ENCODE measurements around the gene RCAN3. TPM values are rescaled to one million over a fixed set of nuclear protein-coding genes. Genes with fewer than 3 reads are reported as not detected.
A peak's percentile ranks its signal among the peaks of the same experiment; 100 is the strongest.
"Not testable (repeated sequence)": the region's sequence is repeated elsewhere in the genome, so short reads cannot be mapped to it uniquely, and the experiment has no call there.

The RCAN3 gene
- polyA plus RNA-seq, 2 donors = 9.5 to 10.0 TPM

GRCh38 chr1:24525606-24526005 is 23.0 kb downstream of the RCAN3 start:
- H3K4me1 ChIP-seq (ENCODE audit: control insufficient read depth in 2 of 2, insufficient read depth in 2 of 2, low read length in 1 of 2) = no peaks in the 10 kb centered on the region
- no peak overlapping the region for H3K4me3 ChIP-seq (ENCODE audit: low read depth in 1 of 2, low read length in 2 of 2)
- peaks cover 0 to 2% of the 10 kb centered on the region in 2 donors for H3K36me3 ChIP-seq (ENCODE audit: control insufficient read depth in 2 of 2, insufficient read depth in 2 of 2, low read length in 1 of 2)
- no peak overlapping the region for H3K27ac ChIP-seq (ENCODE audit: low read depth in 2 of 2, low read length in 1 of 2)
- H3K27me3 ChIP-seq (ENCODE audit: control insufficient read depth in 1 of 2, insufficient read depth in 2 of 2, low read length in 2 of 2) = no peaks in the 10 kb centered on the region
- H3K9me3 ChIP-seq (ENCODE audit: control insufficient read depth in 2 of 2, insufficient read depth in 1 of 2, low read depth in 1 of 2, low read length in 1 of 2) = no peaks in the 10 kb centered on the region
- WGBS, 2 donors = 88 to 92% methylated on average over 6 of the region's 6 CpGs

- Histone ChIP-seq H3K4me3 (ENCODE audit: low read depth in 1 of 2, low read length in 2 of 2) (no peak overlapping the region), H3K27me3 (ENCODE audit: control insufficient read depth in 1 of 2, insufficient read depth in 2 of 2, low read length in 2 of 2) (no peaks in the 10 kb centered on the region), H3K4me1 (ENCODE audit: control insufficient read depth in 2 of 2, insufficient read depth in 2 of 2, low read length in 1 of 2) (no peaks in the 10 kb centered on the region), H3K27ac (ENCODE audit: low read depth in 2 of 2, low read length in 1 of 2) (no peak overlapping the region), H3K9me3 (ENCODE audit: control insufficient read depth in 2 of 2, insufficient read depth in 1 of 2, low read depth in 1 of 2, low read length in 1 of 2) (no peaks in the 10 kb centered on the region), H3K36me3 (ENCODE audit: control insufficient read depth in 2 of 2, insufficient read depth in 2 of 2, low read length in 1 of 2) (peaks cover 0 to 2% of the 10 kb centered on the region in 2 donors)
- 84 to 87% methylated on average over 7 of the region's 7 CpGs for WGBS, 2 donors
These were observed 23.4 kb downstream of the RCAN3 start for GRCh38 chr1:24526045-24526444.

- H3K9me3 ChIP-seq (ENCODE audit: control insufficient read depth in 2 of 2, insufficient read depth in 1 of 2, low read depth in 1 of 2, low read length in 1 of 2) = no peaks in the 10 kb centered on the region
- H3K27me3 ChIP-seq (ENCODE audit: control insufficient read depth in 1 of 2, insufficient read depth in 2 of 2, low read length in 2 of 2) = no peaks in the 10 kb centered on the region
- no peak overlapping the region for H3K4me3 ChIP-seq (ENCODE audit: low read depth in 1 of 2, low read length in 2 of 2)
- H3K27ac ChIP-seq (ENCODE audit: low read depth in 2 of 2, low read length in 1 of 2) = no peak overlapping the region
- peaks cover 0 to 2% of the 10 kb centered on the region in 2 donors for H3K36me3 ChIP-seq (ENCODE audit: control insufficient read depth in 2 of 2, insufficient read depth in 2 of 2, low read length in 1 of 2)
- no peaks in the 10 kb centered on the region for H3K4me1 ChIP-seq (ENCODE audit: control insufficient read depth in 2 of 2, insufficient read depth in 2 of 2, low read length in 1 of 2)
- WGBS, 2 donors = 83 to 87% methylated on average over 8 of the region's 8 CpGs
These were observed 24.4 kb downstream of the RCAN3 start for GRCh38 chr1:24526940-24527542.

GRCh38 chr1:24528744-24529143 is 26.1 kb downstream of the RCAN3 start:
- WGBS, 2 donors = 95% methylated on average over 2 of the region's 2 CpGs
- H3K4me3 ChIP-seq (ENCODE audit: low read depth in 1 of 2, low read length in 2 of 2) = no peak overlapping the region
- no peaks in the 10 kb centered on the region for H3K4me1 ChIP-seq (ENCODE audit: control insufficient read depth in 2 of 2, insufficient read depth in 2 of 2, low read length in 1 of 2)
- no peaks in the 10 kb centered on the region for H3K9me3 ChIP-seq (ENCODE audit: control insufficient read depth in 2 of 2, insufficient read depth in 1 of 2, low read depth in 1 of 2, low read length in 1 of 2)
- H3K36me3 ChIP-seq (ENCODE audit: control insufficient read depth in 2 of 2, insufficient read depth in 2 of 2, low read length in 1 of 2) = peaks cover 0 to 2% of the 10 kb centered on the region in 2 donors
- H3K27ac ChIP-seq (ENCODE audit: low read depth in 2 of 2, low read length in 1 of 2) = no peak overlapping the region
- no peaks in the 10 kb centered on the region for H3K27me3 ChIP-seq (ENCODE audit: control insufficient read depth in 1 of 2, insufficient read depth in 2 of 2, low read length in 2 of 2)

GRCh38 chr1:24529292-24529691 is 26.7 kb downstream of the RCAN3 start:
- not testable (repeated sequence) for H3K9me3 ChIP-seq (ENCODE audit: control insufficient read depth in 2 of 2, insufficient read depth in 1 of 2, low read depth in 1 of 2, low read length in 1 of 2); H3K27me3 ChIP-seq (ENCODE audit: control insufficient read depth in 1 of 2, insufficient read depth in 2 of 2, low read length in 2 of 2); H3K36me3 ChIP-seq (ENCODE audit: control insufficient read depth in 2 of 2, insufficient read depth in 2 of 2, low read length in 1 of 2); H3K4me1 ChIP-seq (ENCODE audit: control insufficient read depth in 2 of 2, insufficient read depth in 2 of 2, low read length in 1 of 2); H3K4me3 ChIP-seq (ENCODE audit: low read depth in 1 of 2, low read length in 2 of 2); H3K27ac ChIP-seq (ENCODE audit: low read depth in 2 of 2, low read length in 1 of 2)
- WGBS, 2 donors = 95 to 98% methylated on average over 6 to 7 of the region's 7 CpGs

GRCh38 chr1:24535021-24535424 is 32.4 kb downstream of the RCAN3 start:
- 68 to 80% methylated on average over 21 of the region's 21 CpGs for WGBS, 2 donors

GRCh38 chr1:24535778-24536177 is 33.1 kb downstream of the RCAN3 start:
- Histone ChIP-seq H3K9me3 (ENCODE audit: control insufficient read depth in 2 of 2, insufficient read depth in 1 of 2, low read depth in 1 of 2, low read length in 1 of 2) (no peaks in the 10 kb centered on the region), H3K4me3 (ENCODE audit: low read depth in 1 of 2, low read length in 2 of 2) (no peak overlapping the region), H3K36me3 (ENCODE audit: control insufficient read depth in 2 of 2, insufficient read depth in 2 of 2, low read length in 1 of 2) (peaks cover 2 to 8% of the 10 kb centered on the region in 2 donors), H3K4me1 (ENCODE audit: control insufficient read depth in 2 of 2, insufficient read depth in 2 of 2, low read length in 1 of 2) (no peaks in the 10 kb centered on the region), H3K27ac (ENCODE audit: low read depth in 2 of 2, low read length in 1 of 2) (peak overlapping the region in 1 of 2 donors; percentile 1), H3K27me3 (ENCODE audit: control insufficient read depth in 1 of 2, insufficient read depth in 2 of 2, low read length in 2 of 2) (no peaks in the 10 kb centered on the region)
- WGBS, 2 donors = 85 to 89% methylated on average over 8 of the region's 8 CpGs

More at GRCh38 chr1:24535021-24535424, 32.4 kb downstream of the RCAN3 start:
- H3K4me3 ChIP-seq (ENCODE audit: low read depth in 1 of 2, low read length in 2 of 2) = peak overlapping the region in 1 of 2 donors; percentile 14
- H3K9me3 ChIP-seq (ENCODE audit: control insufficient read depth in 2 of 2, insufficient read depth in 1 of 2, low read depth in 1 of 2, low read length in 1 of 2) = no peaks in the 10 kb centered on the region
- H3K27ac ChIP-seq (ENCODE audit: low read depth in 2 of 2, low read length in 1 of 2) = peak overlapping the region; percentile 51 to 70
- H3K36me3 ChIP-seq (ENCODE audit: control insufficient read depth in 2 of 2, insufficient read depth in 2 of 2, low read length in 1 of 2) = peaks cover 2 to 8% of the 10 kb centered on the region in 2 donors
- H3K27me3 ChIP-seq (ENCODE audit: control insufficient read depth in 1 of 2, insufficient read depth in 2 of 2, low read length in 2 of 2) = no peaks in the 10 kb centered on the region
- no peaks in the 10 kb centered on the region for H3K4me1 ChIP-seq (ENCODE audit: control insufficient read depth in 2 of 2, insufficient read depth in 2 of 2, low read length in 1 of 2)

GRCh38 chr1:24536391-24536840 is 33.8 kb downstream of the RCAN3 start:
- Histone ChIP-seq H3K27me3 (ENCODE audit: control insufficient read depth in 1 of 2, insufficient read depth in 2 of 2, low read length in 2 of 2) (no peaks in the 10 kb centered on the region), H3K4me3 (ENCODE audit: low read depth in 1 of 2, low read length in 2 of 2) (no peak overlapping the region), H3K4me1 (ENCODE audit: control insufficient read depth in 2 of 2, insufficient read depth in 2 of 2, low read length in 1 of 2) (no peaks in the 10 kb centered on the region), H3K36me3 (ENCODE audit: control insufficient read depth in 2 of 2, insufficient read depth in 2 of 2, low read length in 1 of 2) (peaks cover 2 to 8% of the 10 kb centered on the region in 2 donors), H3K27ac (ENCODE audit: low read depth in 2 of 2, low read length in 1 of 2) (no peak overlapping the region), H3K9me3 (ENCODE audit: control insufficient read depth in 2 of 2, insufficient read depth in 1 of 2, low read depth in 1 of 2, low read length in 1 of 2) (no peaks in the 10 kb centered on the region)
- WGBS, 2 donors = 40 to 45% methylated on average over 7 of the region's 7 CpGs

- 66 to 81% methylated on average over 15 of the region's 15 CpGs for WGBS, 2 donors
- H3K36me3 ChIP-seq (ENCODE audit: control insufficient read depth in 2 of 2, insufficient read depth in 2 of 2, low read length in 1 of 2) = peaks cover 2 to 4% of the 10 kb centered on the region in 2 donors
- no peaks in the 10 kb centered on the region for H3K4me1 ChIP-seq (ENCODE audit: control insufficient read depth in 2 of 2, insufficient read depth in 2 of 2, low read length in 1 of 2)
- no peaks in the 10 kb centered on the region for H3K27me3 ChIP-seq (ENCODE audit: control insufficient read depth in 1 of 2, insufficient read depth in 2 of 2, low read length in 2 of 2)
- H3K9me3 ChIP-seq (ENCODE audit: control insufficient read depth in 2 of 2, insufficient read depth in 1 of 2, low read depth in 1 of 2, low read length in 1 of 2) = no peaks in the 10 kb centered on the region
- H3K27ac ChIP-seq (ENCODE audit: low read depth in 2 of 2, low read length in 1 of 2) = no peak overlapping the region
- no peak overlapping the region for H3K4me3 ChIP-seq (ENCODE audit: low read depth in 1 of 2, low read length in 2 of 2)
These were observed 37.6 kb downstream of the RCAN3 start for GRCh38 chr1:24540051-24540905.

Data from esophagus (tissue), 2 donors.